Measurements from ENCODE around the gene SLC2A11. TPM values are rescaled to one million over a fixed set of nuclear protein-coding genes. Genes with fewer than 3 reads are reported as not detected.
A peak's percentile ranks its signal among the peaks of the same experiment; 100 is the strongest.
"Not testable (repeated sequence)": the region's sequence is repeated elsewhere in the genome, so short reads cannot be mapped to it uniquely, and the experiment has no call there.

Gene SLC2A11
- total and polyA plus RNA-seq, 9 of the 15 experiments (the other 6 are each of a cell fraction or from before 2014, with no cell fraction given), result 0.44 to 2.7 (median 2.1) TPM

DNA sequence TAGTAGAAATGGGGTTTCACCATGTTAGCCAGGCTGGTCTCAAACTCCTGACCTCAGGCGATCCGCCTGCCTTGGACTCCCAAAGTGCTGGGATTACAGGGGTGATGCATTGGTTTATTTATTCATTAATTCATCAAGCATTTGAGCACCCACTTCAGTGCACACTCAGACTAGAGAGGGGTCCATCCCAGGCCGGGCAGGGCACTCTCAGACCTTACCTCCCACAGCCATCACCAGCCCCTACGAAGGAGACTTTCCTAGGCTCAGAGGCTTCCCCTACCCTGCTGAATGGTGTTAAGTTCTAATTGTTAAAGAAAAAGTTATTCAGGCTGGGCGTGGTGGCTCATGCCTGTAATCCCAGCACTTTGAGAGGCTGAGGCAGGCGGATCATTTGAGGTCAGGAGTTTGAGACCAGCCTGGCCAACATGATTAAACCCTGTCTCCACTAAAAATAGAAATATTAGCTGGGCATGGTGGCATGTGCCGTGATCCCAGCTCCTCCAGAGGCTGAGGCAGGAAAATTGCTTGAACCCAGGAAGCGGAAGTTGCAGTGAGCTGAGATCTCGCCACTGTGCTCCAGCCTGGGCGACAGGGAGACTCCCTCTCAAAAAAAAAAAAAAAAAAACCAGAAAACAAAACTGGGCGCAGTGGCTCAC lies 7.0 kb downstream of the SLC2A11 start:
- H3K9me3 ChIP-seq (replicated peaks; ENCODE audit: control insufficient read depth, insufficient read depth, low read depth, low read length); H3K27me3 ChIP-seq (ENCODE audit: control insufficient read depth in 2 of 2, insufficient read depth in 2 of 2, low read length in 2 of 2); FAIRE-seq; H3K4me1 ChIP-seq (replicated peaks in 1 of 2; ENCODE audit: control insufficient read depth in 2 of 2, insufficient read depth in 2 of 2, low read length in 2 of 2); BruUV-seq (replicated peaks); DNase-seq (ENCODE audit: extremely low read depth in 1 of 4, low spot score in 3 of 4); intact Hi-C loops (cut with micrococcal nuclease); H3K79me2 ChIP-seq (ENCODE audit: control insufficient read depth, insufficient read depth, low read length); H3K4me3 ChIP-seq; H3K9ac ChIP-seq (ENCODE audit: insufficient read depth in 1 of 2, low read depth in 2 of 2, low read length in 2 of 2); H3K27ac ChIP-seq (ENCODE audit: extremely low read depth, low read depth, low read length); H3K9me1 ChIP-seq (ENCODE audit: control insufficient read depth, insufficient read depth, low read length); H4K20me1 ChIP-seq (replicated peaks; ENCODE audit: control insufficient read depth, insufficient read depth, low read length); H3K36me3 ChIP-seq (ENCODE audit: control insufficient read depth, insufficient read depth, low read length); H3K4me2 ChIP-seq (ENCODE audit: insufficient read depth, low read length); H2AFZ ChIP-seq (ENCODE audit: low read depth, low read length); ATAC-seq: not testable (repeated sequence)
- TF ChIP-seq, protein P1, sequence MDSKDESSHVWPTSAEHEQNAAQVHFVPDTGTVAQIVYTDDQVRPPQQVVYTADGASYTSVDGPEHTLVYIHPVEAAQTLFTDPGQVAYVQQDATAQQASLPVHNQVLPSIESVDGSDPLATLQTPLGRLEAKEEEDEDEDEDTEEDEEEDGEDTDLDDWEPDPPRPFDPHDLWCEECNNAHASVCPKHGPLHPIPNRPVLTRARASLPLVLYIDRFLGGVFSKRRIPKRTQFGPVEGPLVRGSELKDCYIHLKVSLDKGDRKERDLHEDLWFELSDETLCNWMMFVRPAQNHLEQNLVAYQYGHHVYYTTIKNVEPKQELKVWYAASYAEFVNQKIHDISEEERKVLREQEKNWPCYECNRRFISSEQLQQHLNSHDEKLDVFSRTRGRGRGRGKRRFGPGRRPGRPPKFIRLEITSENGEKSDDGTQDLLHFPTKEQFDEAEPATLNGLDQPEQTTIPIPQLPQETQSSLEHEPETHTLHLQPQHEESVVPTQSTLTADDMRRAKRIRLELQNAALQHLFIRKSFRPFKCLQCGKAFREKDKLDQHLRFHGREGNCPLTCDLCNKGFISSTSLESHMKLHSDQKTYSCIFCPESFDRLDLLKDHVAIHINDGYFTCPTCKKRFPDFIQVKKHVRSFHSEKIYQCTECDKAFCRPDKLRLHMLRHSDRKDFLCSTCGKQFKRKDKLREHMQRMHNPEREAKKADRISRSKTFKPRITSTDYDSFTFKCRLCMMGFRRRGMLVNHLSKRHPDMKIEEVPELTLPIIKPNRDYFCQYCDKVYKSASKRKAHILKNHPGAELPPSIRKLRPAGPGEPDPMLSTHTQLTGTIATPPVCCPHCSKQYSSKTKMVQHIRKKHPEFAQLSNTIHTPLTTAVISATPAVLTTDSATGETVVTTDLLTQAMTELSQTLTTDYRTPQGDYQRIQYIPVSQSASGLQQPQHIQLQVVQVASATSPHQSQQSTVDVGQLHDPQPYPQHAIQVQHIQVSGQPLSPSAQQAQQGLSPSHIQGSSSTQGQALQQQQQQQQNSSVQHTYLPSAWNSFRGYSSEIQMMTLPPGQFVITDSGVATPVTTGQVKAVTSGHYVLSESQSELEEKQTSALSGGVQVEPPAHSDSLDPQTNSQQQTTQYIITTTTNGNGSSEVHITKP (IDR thresholded peaks at IDR 0.05; ENCODE audit: partially characterized antibody), result peak; percentile 91
- in situ Hi-C loops (cut with MboI), result loop anchor here (25.0 kb wide), 1 partner anchor 552 kb away; no protein-coding TSS in a partner anchor
- ChIA-PET POLR2A (interaction anchor here (0.5 kb wide), 1 partner anchor 262 kb away, joined by 3 read pairs; no protein-coding TSS in a partner anchor), CTCF (ENCODE audit: low intra/inter-chr PET ratio) (interaction anchor here (0.6 kb wide), 1 partner anchor 96 kb away, joined by 4 read pairs; no protein-coding TSS in a partner anchor)
- WGBS (ENCODE audit: insufficient coverage, low coverage, missing lambda C conversion rate), result 37% methylated on average over 7 of the region's 11 CpGs
